BJ (cell line): ENCODE data around the gene ITGA8. TPM values are rescaled to one million over a fixed set of nuclear protein-coding genes. Genes with fewer than 3 reads are reported as not detected.

Experiments used
- CTCF ChIA-PET: fragments of 350-600 bp; formaldehyde crosslinking; extraction: SDS; loops from one replicate; lab custom pipeline; 2021; ENCODE audit warnings: antibody characterized with exemption, inconsistent platforms; lab: Yijun Ruan, JAX
- POLR2A ChIA-PET: fragments of 300-600 bp; sonication (Branson Sonifier 250); formaldehyde crosslinking; extraction: SDS; loops from one replicate; lab custom pipeline; 2021; ENCODE audit warnings: antibody characterized with exemption; lab: Charles Lee
- DNase-seq: peaks from one replicate; pipeline ENCODE4 v3.0.0-alpha.2; 2011; ENCODE audit warnings: low read depth
- H3K27me3 ChIP-seq: 2 replicates; pipeline ENCODE4 v1.6.0; 2011; ENCODE audit warnings: low read length; ENCODE audit not compliant: control insufficient read depth, insufficient read depth
- H3K36me3 ChIP-seq: 2 replicates; pipeline ENCODE4 v1.5.1; 2011; ENCODE audit warnings: low read length; ENCODE audit not compliant: control insufficient read depth, insufficient read depth
- H3K4me3 ChIP-seq: 2 replicates; pipeline ENCODE4 v1.5.1; 2011; ENCODE audit warnings: low read depth, mild to moderate bottlenecking, control low read depth, low read length
- CTCF ChIP-seq: IDR thresholded peaks from 2 replicates; pipeline ENCODE4 v1.5.1; 2011; ENCODE audit warnings: low read depth, mild to moderate bottlenecking, control low read depth, inconsistent platforms, low read length, moderate library complexity; ENCODE audit not compliant: insufficient read depth
- polyA plus RNA-seq: library from polyadenylated mRNA; depleted of rRNA; stranded (reverse); fragments of >200 nt; gene quantifications from 2 replicates; pipeline ENCODE4 v1.2.3, GENCODE V29; 2011

ITGA8 gene
- polyA plus RNA-seq, 1 experiment, result 10.1 TPM

GRCh38 chr10:15484128-15484527 is 235.6 kb downstream of the ITGA8 start:
- ChIA-PET POLR2A (no interaction called here), CTCF (no interaction called here)
- TF ChIP-seq CTCF, result no peak

GRCh38 chr10:15483215-15484075 is 236.3 kb downstream of the ITGA8 start:
- no peaks in the 10 kb centered on the region; the same call in 1 of the 2 replicates for H3K27me3 ChIP-seq
- no peak overlapping the region for H3K4me3 ChIP-seq
- ChIA-PET CTCF (no interaction called here), POLR2A (no interaction called here)
- H3K36me3 ChIP-seq, result no peaks in the 10 kb centered on the region
- DNase-seq, result no peak
- TF ChIP-seq CTCF, result no peak

More at GRCh38 chr10:15484128-15484527, 235.6 kb downstream of the ITGA8 start:
- Histone ChIP-seq H3K27me3 (no peaks in the 10 kb centered on the region), H3K36me3 (no peaks in the 10 kb centered on the region), H3K4me3 (no peak overlapping the region)
- no peak for DNase-seq

GRCh38 chr10:15482156-15482555 is 237.6 kb downstream of the ITGA8 start:
- H3K36me3 ChIP-seq, result no peaks in the 10 kb centered on the region
- TF ChIP-seq CTCF, result no peak
- no peak for DNase-seq
- H3K4me3 ChIP-seq, result no peak overlapping the region
- ChIA-PET CTCF (interaction anchor here (0.6 kb wide), 1 partner anchor 106 kb away, joined by 3 read pairs; no protein-coding TSS in a partner anchor), POLR2A (no interaction called here)
- no peaks in the 10 kb centered on the region; the same call in 1 of the 2 replicates for H3K27me3 ChIP-seq

GRCh38 chr10:15478950-15479349 is 240.8 kb downstream of the ITGA8 start:
- POLR2A ChIA-PET, result interaction anchor here (0.5 kb wide), 1 partner anchor 14 kb away, joined by 3 read pairs; no protein-coding TSS in a partner anchor
- no peaks in the 10 kb centered on the region; the same call in 1 of the 2 replicates for H3K27me3 ChIP-seq
- H3K36me3 ChIP-seq, result no peaks in the 10 kb centered on the region
- no peak overlapping the region for H3K4me3 ChIP-seq
- DNase-seq, result no peak
- CTCF ChIA-PET, result interaction anchor here (1.1 kb wide), 1 partner anchor 14 kb away, joined by 3 read pairs; no protein-coding TSS in a partner anchor
- no peak for TF ChIP-seq CTCF

GRCh38 chr10:15478429-15478828 is 241.3 kb downstream of the ITGA8 start:
- Histone ChIP-seq H3K4me3 (no peak overlapping the region), H3K27me3 (no peaks in the 10 kb centered on the region; the same call in 1 of the 2 replicates), H3K36me3 (no peaks in the 10 kb centered on the region)
- no peak for DNase-seq
- CTCF ChIA-PET, result interaction anchor here (1.1 kb wide), 1 partner anchor 13 kb away, joined by 3 read pairs; no protein-coding TSS in a partner anchor
- no peak for TF ChIP-seq CTCF
- POLR2A ChIA-PET, result interaction anchor here (0.5 kb wide), 1 partner anchor 15 kb away, joined by 3 read pairs; no protein-coding TSS in a partner anchor
